GM10847 (cell line): Measurements from ENCODE around the gene TMEM131.

Experiments
- POLR2A ChIP-seq: IDR thresholded peaks from 2 replicates; pipeline ENCODE4 v1.6.1; 2011; ENCODE audit not compliant: insufficient read length; ENCODE audit errors: extremely low read depth

Gene TMEM131

DNA sequence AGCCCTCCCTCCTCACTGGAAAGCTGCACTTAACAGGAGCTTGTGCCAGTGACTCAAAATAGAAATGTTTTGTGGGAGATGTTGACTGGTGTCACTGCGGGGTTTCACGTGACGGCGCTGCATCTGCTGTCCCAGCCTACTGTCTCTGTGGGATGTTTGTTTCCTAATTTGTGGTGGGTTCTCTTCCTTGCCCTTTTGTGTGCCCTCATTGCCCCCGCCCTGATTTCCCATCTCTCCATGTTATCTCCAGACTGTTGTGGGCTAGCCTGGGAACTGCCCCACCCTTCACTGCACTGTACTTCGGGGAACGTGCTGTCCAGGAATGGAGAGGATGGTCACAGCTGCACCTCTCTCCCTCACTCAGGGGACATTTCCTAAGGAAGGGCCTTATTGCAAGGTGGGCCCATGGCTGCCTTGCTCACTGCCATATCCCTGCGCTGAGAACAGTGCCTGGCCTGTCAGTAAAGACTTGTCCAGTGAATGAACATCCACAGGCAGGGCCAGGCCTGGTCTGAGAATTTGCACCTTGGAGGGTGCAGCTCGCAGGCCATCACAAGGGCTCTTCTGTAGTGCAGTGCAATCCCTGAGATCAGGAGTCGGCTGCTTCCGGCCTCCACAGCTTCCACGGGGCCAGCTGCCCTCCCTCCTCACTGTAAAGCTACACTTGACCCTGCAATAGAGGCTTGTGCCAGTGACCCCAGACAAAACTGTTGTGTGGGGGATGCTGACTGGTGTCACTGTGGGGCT lies 264.3 kb downstream of the TMEM131 start:
- no peak for TF ChIP-seq POLR2A

DNA sequence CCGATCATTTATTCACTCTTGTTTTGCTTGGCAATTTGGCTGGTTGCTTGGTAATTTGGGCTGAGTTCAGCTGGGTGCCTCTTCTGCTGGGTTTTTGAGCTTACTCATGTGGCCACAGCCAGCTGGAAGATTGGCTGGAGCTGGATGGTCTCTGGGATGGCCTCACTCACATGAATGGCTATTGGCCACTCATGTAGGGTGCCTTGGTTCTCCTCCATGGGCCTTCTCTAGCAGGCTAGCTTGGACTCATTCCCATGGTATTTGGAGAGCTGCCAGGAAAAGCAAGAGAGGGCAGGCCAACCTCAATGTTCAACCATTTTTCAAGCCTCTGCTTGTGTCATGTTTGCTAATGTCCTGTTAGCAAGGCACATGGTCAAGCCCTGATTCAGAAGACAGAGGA lies 265.5 kb downstream of the TMEM131 start:
- no peak for TF ChIP-seq POLR2A

DNA sequence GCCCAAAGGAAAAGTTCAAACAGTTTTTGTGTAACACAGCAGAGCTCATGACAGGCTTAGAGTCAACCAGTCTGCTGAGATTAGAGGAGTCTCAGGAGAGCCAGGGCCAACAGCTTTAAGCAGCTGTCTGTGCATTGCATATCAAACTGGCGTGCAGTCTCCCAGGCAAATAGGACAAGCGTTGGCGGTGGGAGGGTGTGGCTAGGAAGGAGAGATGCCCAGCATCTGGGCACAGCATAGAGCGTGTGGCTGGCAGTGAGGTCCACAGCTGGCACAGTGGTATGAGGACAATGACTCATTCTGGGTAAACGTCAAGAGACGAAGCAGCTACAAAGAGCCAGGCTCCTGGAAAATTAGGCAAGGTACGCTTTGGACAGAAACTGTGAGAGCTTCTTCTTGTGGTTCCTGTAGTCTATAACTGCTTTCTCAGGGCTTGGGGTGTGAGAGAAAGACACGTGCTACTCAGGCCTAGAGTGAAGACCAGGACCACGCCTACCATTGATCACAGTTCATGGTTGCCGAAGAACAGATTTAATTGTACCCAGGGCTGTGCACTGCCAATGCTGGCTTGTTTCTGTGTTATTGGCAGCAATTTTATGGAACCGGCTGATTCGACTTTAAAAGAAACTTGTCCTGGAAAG lies 267.5 kb downstream of the TMEM131 start:
- TF ChIP-seq POLR2A: no peak

GRCh38 chr2:97727296-97727695 lies 268.5 kb downstream of the TMEM131 start:
- no peak for TF ChIP-seq POLR2A

DNA sequence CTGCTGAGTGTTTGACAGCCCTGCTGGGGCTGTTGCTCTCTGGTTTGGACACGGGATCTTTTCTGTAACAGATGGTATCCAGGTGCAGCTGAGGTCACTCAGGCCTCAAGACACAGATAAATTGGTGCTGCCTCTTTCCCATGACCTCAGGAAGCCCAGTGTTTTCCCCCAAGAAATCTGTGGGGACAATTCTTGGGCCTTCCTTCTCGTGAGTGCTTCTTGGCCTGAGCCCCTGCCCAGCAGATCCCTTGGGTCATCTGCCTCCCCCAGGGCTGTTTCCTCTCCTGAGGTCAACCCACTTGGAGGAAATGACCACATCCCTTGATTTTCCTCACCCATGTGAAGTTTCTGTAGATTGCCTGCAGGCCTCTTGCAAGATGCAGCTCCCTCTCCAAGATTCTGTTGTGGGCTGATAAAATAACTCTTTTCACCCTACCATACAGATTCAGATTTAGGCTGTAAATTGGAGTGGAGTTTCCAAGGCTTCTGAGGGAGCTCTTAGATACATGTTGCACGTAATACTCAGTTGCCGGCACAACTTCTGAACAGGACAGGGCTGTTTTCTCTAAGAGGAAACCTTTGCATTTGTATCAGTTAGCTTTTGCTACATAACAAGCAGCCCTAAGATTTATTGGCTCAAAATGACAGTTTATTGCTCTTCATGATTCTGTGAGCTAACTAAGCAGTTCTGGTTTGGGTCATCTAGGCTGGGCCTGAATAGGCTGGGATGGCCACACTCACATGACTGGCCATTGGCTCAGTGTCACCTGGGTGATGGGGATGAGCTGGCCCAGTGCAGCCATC lies 269.3 kb downstream of the TMEM131 start:
- TF ChIP-seq POLR2A: no peak

- TF ChIP-seq POLR2A: no peak
Observed at GRCh38 chr2:97724946-97725688, 270.6 kb downstream of the TMEM131 start.

GRCh38 chr2:97724501-97724900 lies 271.2 kb downstream of the TMEM131 start:
- no peak for TF ChIP-seq POLR2A

GRCh38 chr2:97724073-97724410 lies 271.7 kb downstream of the TMEM131 start:
- no peak for TF ChIP-seq POLR2A

GRCh38 chr2:97723156-97724072 lies 272.3 kb downstream of the TMEM131 start:
- no peak for TF ChIP-seq POLR2A

GRCh38 chr2:97722227-97722626 lies 273.5 kb downstream of the TMEM131 start:
- no peak for TF ChIP-seq POLR2A

GRCh38 chr2:97720746-97721145 lies 275.0 kb downstream of the TMEM131 start:
- TF ChIP-seq POLR2A: no peak

DNA sequence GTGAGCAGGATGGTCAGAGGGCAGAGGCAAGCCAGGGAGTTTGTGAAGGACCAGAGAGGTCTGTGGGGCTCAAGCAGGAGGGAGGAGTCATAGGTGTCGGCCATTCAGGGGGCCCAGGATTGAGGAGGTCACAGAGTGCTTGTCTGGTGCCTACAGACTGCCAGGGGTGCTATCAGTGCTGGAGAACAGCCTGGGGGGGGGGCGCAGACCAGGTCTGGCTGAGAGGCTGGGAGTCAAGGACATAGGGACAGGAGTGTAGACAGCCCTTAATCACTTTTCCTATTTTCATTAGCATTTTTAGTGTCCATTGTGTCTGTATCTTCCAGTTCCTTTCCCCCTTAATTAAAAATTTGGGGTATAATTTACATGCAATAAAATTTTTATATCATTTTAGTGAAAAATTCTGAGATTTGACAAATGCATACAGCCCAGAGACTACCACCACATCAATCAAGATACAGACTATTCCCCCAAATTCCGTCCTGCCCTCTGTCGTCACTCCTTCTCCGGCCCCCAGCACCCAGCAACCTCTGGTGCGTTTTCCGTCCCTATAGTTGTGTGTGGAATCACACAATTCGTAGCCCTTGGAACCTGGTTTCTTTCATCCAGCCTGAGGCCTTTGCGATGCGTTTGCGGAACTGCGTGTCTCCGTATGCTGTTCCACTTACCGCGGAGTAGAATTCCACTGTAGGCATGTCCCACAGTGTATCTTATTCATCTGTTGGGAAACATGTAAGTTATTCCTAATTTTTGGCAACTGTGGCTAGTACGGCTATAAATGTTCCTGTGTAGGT lies 276.2 kb downstream of the TMEM131 start:
- no peak for TF ChIP-seq POLR2A

DNA sequence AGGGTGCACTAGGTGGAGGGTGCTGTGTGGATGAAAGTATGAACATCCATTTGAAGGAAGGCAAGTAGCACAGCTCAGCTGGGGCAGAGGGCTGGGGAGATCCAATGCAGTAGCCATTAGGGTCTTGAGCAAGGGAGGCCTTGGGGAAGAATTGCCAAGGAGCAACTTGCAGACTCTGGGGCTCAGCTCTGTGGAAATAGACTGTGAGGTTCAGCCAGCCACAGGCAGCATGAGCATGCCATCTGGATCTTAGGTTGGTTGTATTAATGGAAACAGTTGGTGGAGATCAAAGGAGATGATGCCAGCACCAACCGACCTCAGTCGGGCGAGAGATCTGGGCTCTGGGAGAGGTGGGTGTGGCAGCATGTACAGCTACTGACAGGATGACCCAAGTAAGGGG lies 276.8 kb downstream of the TMEM131 start:
- no peak for TF ChIP-seq POLR2A

DNA sequence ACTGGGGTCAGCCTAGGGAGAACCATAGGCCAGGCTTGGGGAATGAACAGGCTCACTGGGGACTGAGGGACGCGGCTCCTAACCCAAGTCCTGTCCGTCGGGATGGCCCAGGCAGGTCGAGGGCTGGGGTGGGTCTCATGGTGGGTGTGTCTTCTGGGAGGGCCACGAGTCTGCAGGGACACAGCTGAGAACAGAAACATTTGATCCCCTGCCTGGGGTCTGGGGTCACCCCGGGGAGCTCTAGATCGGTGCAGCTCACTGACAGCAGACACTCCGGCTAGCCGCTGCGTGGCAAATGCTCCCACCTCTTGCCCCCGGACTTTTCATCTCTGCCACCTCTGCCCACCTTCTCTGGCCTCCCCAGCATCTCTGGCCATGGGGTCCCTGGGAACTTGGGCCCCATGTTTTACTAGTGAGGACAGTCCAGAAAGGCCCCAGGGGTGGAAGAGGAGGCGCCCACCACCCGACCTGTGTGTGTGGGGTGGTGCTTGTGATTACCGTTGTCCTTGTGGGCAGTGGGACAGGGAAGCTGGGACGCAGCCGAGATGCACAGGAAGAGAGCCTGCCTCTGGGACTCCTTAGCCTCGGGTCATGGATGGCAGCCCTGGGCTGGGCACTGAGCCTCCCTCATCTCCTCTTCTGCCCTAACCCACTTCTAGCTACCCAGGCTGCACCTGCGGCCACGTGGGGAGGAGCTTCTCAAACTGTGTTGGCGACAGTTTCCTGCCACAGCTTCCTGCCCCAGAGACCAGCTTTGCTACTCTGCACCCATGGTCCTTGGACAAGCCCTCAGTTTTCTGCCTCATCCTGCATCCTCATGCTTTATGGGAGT lies 277.5 kb downstream of the TMEM131 start:
- no peak for TF ChIP-seq POLR2A
